Measurements from ENCODE around the gene TMA7.

TMA7 gene

DNA sequence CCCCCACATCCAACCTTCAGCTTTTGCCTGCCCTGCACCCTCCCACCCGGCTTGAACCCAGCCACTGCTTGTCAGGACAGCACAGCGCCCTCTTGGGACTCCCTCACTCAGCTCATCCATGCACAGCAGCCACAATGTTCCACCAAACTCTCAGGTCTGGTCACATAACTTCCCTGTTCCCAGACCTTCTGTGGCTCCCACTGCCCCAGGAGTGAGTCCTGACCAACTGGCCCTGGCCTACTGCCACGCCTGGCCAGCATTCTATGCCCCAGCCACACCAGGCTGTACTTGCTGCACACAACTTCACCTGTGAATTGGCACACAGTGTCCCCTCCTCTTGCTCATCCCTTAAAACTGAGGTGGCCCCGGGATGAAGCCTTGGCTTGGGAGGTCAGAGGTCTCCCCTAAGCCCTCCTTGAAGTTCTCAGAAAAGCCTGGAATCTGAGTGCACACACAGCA, 31.2 kb upstream of the TMA7 start:
- FAIRE-seq = no peak
- TF ChIP-seq POLR2AphosphoS5 (IDR thresholded peaks at IDR 0.05; ENCODE audit: low read depth, low read length) (no peak), POLR2A (IDR thresholded peaks at IDR 0.05; ENCODE audit: low read depth, low read length) (no peak), PAX5 (IDR thresholded peaks at IDR 0.05; ENCODE audit: insufficient read depth, low read length, severe bottlenecking) (no peak), POU2F2 (IDR thresholded peaks at IDR 0.05; ENCODE audit: low read depth, low read length) (no peak), TAF1 (IDR thresholded peaks at IDR 0.05; ENCODE audit: low read depth, low read length) (no peak), SPI1 (IDR thresholded peaks at IDR 0.05; ENCODE audit: low read depth, low read length) (no peak)
- peak; percentile 16 for DNase-seq (ENCODE audit: insufficient read length, low spot score)

DNA sequence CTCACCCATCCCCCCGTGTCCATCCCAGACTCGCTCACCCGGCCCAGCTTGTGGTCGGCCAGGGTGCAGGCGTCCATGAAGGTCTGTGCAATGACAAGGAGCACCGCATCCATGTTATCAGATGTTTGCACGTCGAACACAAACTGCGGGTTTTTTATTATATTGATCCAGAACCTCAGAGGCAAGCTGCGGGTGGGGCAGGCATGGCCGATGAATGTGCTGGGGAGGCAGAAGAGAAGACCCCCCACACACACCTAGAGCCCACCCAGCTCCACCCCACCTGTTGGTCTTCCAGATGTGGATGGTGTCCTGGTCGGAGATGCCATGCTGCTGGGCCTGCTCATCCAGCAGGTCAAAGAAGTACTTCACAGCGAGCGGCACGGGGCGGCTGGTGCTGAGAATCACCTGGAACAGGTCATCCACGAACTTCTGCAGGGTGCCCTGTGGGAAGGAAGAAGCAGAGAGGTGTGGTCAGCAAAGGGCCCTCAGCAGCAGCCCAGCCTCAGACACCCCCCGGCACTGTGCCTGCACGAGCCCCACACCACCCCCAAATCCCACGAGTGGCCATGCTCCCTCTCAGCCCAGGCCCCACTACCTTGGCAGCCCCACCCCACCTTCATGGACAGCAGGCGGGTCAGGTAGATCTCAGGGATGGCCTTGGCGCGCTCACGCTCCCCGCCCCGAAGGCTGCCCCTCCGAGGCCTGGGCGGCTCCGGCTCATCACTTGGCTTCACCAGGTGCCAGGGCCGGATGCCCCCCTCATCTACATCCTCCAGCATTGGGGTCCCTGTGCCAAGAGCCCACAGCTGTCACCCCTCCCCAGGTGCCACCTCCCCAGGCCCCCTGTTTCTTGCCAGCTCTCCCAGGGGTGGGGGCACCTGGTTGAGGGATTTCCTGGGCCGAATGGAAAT, 30.5 kb upstream of the TMA7 start:
- FAIRE-seq (no peak), DNase-seq (ENCODE audit: insufficient read length, low spot score) (peak; percentile 10)
- no peak for TF ChIP-seq POLR2A (IDR thresholded peaks at IDR 0.05; ENCODE audit: low read depth, low read length)
- TF ChIP-seq TAF1 (IDR thresholded peaks at IDR 0.05; ENCODE audit: low read depth, low read length) = no peak
- TF ChIP-seq SPI1 (IDR thresholded peaks at IDR 0.05; ENCODE audit: low read depth, low read length) = no peak
- no peak for TF ChIP-seq POLR2AphosphoS5 (IDR thresholded peaks at IDR 0.05; ENCODE audit: low read depth, low read length)
- no peak for TF ChIP-seq POU2F2 (IDR thresholded peaks at IDR 0.05; ENCODE audit: low read depth, low read length)
- no peak for TF ChIP-seq PAX5 (IDR thresholded peaks at IDR 0.05; ENCODE audit: insufficient read depth, low read length, severe bottlenecking)

DNA sequence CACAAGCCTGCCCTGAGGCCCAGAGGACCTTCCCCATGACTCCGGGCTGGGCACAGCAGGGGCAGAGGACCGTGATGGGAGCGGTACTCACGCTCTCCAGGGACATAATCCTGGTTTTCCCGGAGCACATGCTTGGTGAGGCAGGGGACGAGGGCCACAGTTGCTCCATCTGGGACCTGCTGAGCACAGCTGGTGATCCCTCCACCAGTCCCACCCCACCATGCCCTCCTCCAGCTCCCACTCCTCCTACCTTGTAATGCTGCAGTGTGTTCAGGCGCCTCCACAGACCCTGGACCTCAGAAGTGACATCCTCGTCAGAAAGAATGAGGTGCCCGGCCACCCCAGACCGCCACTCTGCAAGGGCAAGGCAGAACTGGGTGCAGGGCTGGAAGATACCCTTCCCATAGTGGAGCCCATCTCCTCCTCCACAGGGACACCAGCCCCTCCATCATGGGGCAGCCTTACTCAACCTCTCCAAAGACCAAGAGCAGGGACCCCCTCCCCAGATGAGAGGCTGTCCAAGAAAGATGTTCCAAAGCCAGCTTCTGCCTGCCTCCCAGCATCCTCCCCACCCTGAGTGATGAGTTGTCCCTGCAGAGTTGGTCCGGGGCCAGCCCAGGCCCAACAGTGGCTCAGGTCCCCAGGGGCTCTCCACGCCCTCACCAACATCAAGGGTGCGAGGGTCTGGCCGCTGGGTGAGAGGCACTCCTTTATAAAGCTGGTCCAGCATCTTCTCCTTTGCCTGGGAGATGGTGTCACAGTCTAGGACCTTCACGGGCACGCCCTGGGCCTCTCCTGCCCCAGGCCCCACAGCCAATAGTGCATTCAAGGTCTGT, 29.6 kb upstream of the TMA7 start:
- FAIRE-seq (no peak), DNase-seq (ENCODE audit: insufficient read length, low spot score) (peak; percentile 16)
- TF ChIP-seq POU2F2 (IDR thresholded peaks at IDR 0.05; ENCODE audit: low read depth, low read length) (no peak), PAX5 (IDR thresholded peaks at IDR 0.05; ENCODE audit: insufficient read depth, low read length, severe bottlenecking) (no peak), POLR2AphosphoS5 (IDR thresholded peaks at IDR 0.05; ENCODE audit: low read depth, low read length) (no peak), SPI1 (IDR thresholded peaks at IDR 0.05; ENCODE audit: low read depth, low read length) (no peak), POLR2A (IDR thresholded peaks at IDR 0.05; ENCODE audit: low read depth, low read length) (no peak), TAF1 (IDR thresholded peaks at IDR 0.05; ENCODE audit: low read depth, low read length) (no peak)

DNA sequence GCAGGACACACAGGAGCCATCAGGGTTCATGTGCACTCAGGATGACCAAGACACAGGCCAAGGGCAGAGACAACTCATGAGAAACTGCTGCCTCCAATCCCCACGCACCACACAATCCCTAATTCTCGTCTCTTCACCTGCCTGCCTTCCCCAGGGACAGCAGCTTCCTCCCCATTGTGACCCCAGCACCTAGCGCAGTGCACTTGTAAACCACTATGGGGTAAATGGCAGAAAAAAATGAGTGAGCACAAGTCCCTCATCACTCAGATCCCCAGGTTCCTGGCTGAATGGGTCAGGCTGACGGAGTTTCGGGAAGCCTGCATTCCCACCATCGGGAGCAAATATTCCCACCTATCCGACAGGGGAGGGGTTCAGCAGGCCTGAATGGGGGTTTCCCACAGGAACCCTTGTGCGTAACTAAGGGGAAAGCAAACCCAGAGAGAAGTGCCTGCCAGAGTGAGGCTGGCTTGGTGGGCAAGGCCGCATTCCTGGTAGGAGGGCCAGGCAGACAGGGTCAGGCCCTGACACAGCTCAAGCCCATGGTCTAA, 28.9 kb upstream of the TMA7 start:
- FAIRE-seq (no peak), DNase-seq (ENCODE audit: insufficient read length, low spot score) (peak; percentile 12)
- TF ChIP-seq POLR2AphosphoS5 (IDR thresholded peaks at IDR 0.05; ENCODE audit: low read depth, low read length) = no peak
- no peak for TF ChIP-seq TAF1 (IDR thresholded peaks at IDR 0.05; ENCODE audit: low read depth, low read length)
- no peak for TF ChIP-seq POU2F2 (IDR thresholded peaks at IDR 0.05; ENCODE audit: low read depth, low read length)
- TF ChIP-seq PAX5 (IDR thresholded peaks at IDR 0.05; ENCODE audit: insufficient read depth, low read length, severe bottlenecking) = no peak
- no peak for TF ChIP-seq POLR2A (IDR thresholded peaks at IDR 0.05; ENCODE audit: low read depth, low read length)
- TF ChIP-seq SPI1 (IDR thresholded peaks at IDR 0.05; ENCODE audit: low read depth, low read length) = no peak

DNA sequence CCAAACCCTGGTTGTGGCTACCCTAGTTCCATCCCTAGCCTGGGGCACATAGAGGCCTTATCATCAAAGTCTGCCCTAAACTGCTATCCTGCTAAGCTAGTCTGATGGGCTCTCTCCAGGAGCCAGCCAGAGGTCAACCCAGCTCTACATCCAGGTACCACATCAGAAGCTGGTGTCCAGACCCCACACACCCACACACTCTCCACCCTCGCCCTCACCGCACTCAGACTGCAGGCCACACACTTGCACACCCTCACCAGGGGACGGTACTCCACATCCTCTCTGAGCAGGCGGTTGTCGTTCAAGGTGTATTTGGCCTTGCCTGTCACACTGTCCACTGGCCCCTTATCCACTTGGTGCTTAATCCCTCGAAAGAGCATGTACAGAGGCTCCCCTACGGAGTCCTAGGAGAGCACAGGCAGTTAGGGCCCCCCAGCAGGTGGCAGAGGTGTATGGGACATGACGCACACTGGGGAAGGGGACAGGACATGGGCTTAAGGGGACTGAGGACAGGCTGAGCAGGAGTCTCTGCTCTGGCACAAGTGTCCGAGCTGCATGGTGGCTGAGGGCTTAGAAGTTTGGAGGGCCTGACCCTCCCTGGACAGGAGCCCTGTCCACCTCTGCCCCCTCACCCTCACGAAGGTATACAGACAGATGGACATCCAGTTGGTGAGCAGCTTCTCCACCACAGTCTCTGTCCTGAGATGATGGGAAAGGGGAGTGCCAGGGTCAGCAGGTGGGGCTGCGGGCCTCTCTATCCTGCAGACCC, 28.3 kb upstream of the TMA7 start:
- TF ChIP-seq POLR2A (IDR thresholded peaks at IDR 0.05; ENCODE audit: low read depth, low read length) (no peak), POU2F2 (IDR thresholded peaks at IDR 0.05; ENCODE audit: low read depth, low read length) (no peak), SPI1 (IDR thresholded peaks at IDR 0.05; ENCODE audit: low read depth, low read length) (no peak), TAF1 (IDR thresholded peaks at IDR 0.05; ENCODE audit: low read depth, low read length) (no peak), PAX5 (IDR thresholded peaks at IDR 0.05; ENCODE audit: insufficient read depth, low read length, severe bottlenecking) (no peak)
- FAIRE-seq (no peak), DNase-seq (ENCODE audit: insufficient read length, low spot score) (peak; percentile 11)

DNA sequence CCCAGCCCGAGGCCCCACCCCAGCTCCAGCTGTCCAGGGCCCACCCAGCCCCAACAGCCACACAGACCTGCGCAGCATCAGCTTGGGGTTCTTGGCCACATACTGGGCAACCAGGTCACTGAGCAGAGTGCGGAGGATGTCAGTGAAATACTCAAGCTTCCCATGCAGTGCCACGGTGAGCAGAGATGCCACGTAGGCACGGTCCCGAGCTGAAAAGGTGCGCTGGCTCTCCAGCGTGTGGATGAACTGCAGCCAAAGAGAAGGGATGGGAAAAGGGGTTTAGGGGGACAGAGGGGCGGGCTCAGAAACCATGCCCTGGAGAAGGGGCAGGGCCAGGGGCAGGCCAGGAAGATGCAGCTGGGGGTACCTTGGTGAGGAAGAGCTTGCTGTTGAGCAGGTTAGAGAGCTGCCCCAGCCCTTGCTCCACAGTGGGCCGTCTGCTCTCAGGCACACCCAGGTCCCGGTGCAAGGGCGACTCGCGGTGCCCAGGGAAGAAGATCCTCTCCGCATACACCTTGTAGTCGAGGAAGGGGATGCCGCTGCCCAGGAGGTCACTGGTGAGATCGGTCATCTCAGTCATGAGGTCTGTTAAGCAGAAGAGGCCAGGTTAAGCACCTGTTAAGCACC, 27.6 kb upstream of the TMA7 start:
- FAIRE-seq = no peak
- DNase-seq (ENCODE audit: insufficient read length, low spot score) = no peak

DNA sequence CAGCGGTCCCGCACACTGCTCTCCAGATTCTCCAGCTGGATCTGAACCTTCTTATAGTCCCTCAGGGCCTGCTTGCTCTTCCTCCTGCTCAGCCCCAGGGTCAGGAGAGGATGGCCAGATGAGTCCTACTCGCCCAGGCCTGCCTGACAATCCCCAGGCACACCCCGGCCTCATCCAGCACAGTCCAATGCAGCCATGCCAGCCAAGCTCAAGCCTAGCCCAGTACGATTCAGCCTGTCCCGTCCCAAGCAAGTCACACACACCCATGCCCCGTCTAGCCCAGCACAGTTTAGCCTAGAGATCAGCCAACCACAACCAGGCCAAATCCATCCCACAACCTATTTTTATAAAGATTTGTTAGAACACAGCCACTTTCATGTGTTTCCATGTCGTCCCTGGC, 27.0 kb upstream of the TMA7 start:
- DNase-seq (ENCODE audit: insufficient read length, low spot score) (no peak), FAIRE-seq (no peak)
- TF ChIP-seq SPI1 (IDR thresholded peaks at IDR 0.05; ENCODE audit: low read depth, low read length) = no peak
- TF ChIP-seq PAX5 (IDR thresholded peaks at IDR 0.05; ENCODE audit: insufficient read depth, low read length, severe bottlenecking) = no peak
- TF ChIP-seq TAF1 (IDR thresholded peaks at IDR 0.05; ENCODE audit: low read depth, low read length) = no peak
- no peak for TF ChIP-seq POU2F2 (IDR thresholded peaks at IDR 0.05; ENCODE audit: low read depth, low read length)
- TF ChIP-seq POLR2AphosphoS5 (IDR thresholded peaks at IDR 0.05; ENCODE audit: low read depth, low read length) = no peak
- TF ChIP-seq POLR2A (IDR thresholded peaks at IDR 0.05; ENCODE audit: low read depth, low read length) = no peak

More for the DNA sequence above, 27.6 kb upstream of the TMA7 start:
- TF ChIP-seq POU2F2 (IDR thresholded peaks at IDR 0.05; ENCODE audit: low read depth, low read length) (no peak), TAF1 (IDR thresholded peaks at IDR 0.05; ENCODE audit: low read depth, low read length) (no peak), PAX5 (IDR thresholded peaks at IDR 0.05; ENCODE audit: insufficient read depth, low read length, severe bottlenecking) (no peak), POLR2A (IDR thresholded peaks at IDR 0.05; ENCODE audit: low read depth, low read length) (no peak), POLR2AphosphoS5 (IDR thresholded peaks at IDR 0.05; ENCODE audit: low read depth, low read length) (no peak), SPI1 (IDR thresholded peaks at IDR 0.05; ENCODE audit: low read depth, low read length) (no peak)

DNA sequence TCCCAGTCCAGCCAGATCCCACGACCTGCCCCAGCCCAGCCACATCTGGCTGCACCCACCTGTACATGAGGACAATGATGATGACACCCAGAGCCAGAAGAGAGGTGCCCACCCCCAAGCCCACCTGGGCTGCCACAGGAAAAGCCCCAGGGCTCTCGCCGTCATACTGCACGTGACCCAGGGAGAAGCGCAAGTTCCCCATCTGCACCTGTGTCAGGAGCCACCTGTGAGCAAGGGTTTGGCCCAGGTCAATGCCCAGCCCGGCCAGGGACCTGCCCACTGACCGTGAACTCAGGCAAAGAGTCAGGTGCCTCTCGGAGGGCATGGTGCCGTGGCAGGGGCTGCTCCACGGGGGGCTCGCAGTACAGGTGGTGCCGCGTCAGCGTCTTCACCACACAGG, 26.4 kb upstream of the TMA7 start:
- DNase-seq (ENCODE audit: insufficient read length, low spot score) (no peak), FAIRE-seq (no peak)
- TF ChIP-seq TAF1 (IDR thresholded peaks at IDR 0.05; ENCODE audit: low read depth, low read length) = no peak
- TF ChIP-seq POLR2AphosphoS5 (IDR thresholded peaks at IDR 0.05; ENCODE audit: low read depth, low read length) = no peak
